AML-193 (cell line): Measurements from ENCODE around the gene MRAP2.
"Not testable (repeated sequence)": the region's sequence is repeated elsewhere in the genome, so short reads cannot be mapped to it uniquely, and the experiment has no call there.

Experiments
- DNase-seq, 2 experiments: peaks; one replicate each; lab custom pipeline; 2025; lab: John Stamatoyannopoulos, UW

MRAP2 gene

GRCh38 chr6:84129588-84129987 lies 96.0 kb downstream of the MRAP2 start:
- not testable (repeated sequence) for DNase-seq

DNA sequence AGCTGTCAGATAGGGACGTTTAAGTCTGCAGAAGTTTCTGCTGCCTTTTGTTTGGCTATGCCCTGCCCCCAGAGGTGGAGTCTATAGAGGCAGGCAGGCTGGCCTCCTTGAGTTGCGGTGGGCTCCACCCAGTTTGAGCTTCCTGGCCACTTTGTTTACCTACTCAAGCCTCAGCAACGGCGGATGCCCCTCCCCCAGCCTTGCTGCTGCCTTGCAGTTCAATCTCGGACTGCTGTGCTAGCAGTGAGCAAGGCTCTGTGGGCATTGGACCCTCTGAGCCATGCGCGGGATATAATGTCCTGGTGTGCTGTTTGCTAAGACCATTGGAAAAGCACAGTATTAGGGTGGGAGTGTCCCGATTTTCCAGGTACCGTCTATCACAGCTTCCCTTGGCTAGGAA lies 99.8 kb downstream of the MRAP2 start:
- not testable (repeated sequence) for DNase-seq

DNA sequence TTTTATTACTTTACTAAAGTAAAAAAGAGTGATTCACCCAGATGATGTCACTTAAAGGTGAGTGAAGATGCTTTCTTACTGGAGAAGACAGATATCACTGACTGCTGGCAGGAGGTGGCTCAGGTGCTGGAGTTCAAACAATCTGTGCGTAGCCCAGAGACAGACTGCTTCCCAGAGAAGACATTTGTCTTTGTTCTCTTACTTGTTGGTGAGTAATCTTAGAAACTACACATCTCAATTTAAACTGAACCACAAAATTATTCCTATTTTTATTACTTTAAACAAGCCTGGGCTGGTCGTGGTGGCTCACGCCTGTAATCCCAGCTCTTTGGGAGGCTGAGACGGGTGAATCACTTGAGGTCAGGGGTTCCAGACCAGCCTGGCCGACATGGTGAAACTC lies 101.7 kb downstream of the MRAP2 start:
- DNase-seq: no peak

- DNase-seq: no peak
Measured at GRCh38 chr6:84136364-84137050, 102.9 kb downstream of the MRAP2 start.

- DNase-seq: no peak
Measured at GRCh38 chr6:84137051-84137375, 103.4 kb downstream of the MRAP2 start.

DNA sequence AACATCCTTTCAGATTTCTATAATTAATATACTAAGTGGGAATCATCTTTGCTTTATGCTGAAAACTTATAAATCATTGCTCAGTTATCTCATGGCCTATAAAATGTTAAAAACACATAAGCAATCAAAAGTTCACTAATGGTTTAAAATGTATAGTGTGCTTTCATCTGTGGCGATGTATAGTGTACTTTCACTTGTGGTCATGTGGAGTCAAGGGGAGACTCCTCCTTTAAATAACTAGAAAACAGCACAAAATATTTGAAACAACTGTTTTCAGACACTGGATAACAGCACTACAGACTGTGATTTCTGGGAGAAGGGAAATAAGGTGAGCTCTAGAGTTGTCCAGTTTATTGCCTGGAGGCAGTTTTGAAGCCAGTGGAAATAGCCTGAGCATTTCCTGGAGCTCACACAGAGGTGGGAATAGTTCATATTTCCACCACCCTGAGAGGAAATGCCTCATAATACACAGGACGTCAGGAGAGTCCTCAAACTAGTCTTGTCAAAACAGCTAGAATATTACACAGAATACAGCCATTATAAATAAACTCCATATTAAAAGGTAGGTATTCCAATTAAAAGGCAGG lies 104.5 kb downstream of the MRAP2 start:
- DNase-seq: no peak

GRCh38 chr6:84139311-84139710 lies 105.7 kb downstream of the MRAP2 start:
- no peak for DNase-seq
